Measurements from ENCODE around the gene CEP44. TPM values are rescaled to one million over a fixed set of nuclear protein-coding genes. Genes with fewer than 3 reads are reported as not detected.
"Not testable (repeated sequence)": the region's sequence is repeated elsewhere in the genome, so short reads cannot be mapped to it uniquely, and the experiment has no call there.

CEP44 gene
- total RNA-seq, 4 donors from 2014 or later: 5.9 to 43.4 (median 22.2) TPM

DNA sequence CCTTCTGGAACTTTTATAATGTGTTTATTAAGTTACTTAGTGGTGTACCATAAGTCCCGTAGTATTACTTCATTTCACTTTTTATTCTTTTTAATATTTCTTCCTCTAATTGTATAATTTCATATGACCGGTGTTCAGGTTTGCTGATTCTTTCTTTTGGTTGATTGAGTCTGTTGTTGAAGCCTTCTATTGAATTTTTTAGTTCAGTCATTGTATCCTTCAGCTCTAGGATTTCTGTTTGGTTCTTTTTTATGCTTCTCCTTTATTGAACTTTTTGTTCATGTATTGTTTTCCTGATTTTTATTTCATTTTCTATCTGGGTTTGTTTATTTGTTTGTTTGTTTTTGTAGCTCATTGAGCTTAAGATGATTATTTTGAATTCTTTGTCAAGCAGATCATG lies 8.8 kb downstream of the CEP44 start:
- Histone ChIP-seq H3K27me3 (no peaks in the 10 kb centered on the region), H3K27ac (no peak overlapping the region), H3K9me3 (peaks cover 7 to 19% of the 10 kb centered on the region in 2 donors), H3K4me1 (no peaks in the 10 kb centered on the region), H3K4me3 (no peak overlapping the region), H3K36me3 (no peaks in the 10 kb centered on the region)
- no peak for TF ChIP-seq POLR2A (IDR thresholded peaks at IDR 0.05)
- TF ChIP-seq, protein P1, sequence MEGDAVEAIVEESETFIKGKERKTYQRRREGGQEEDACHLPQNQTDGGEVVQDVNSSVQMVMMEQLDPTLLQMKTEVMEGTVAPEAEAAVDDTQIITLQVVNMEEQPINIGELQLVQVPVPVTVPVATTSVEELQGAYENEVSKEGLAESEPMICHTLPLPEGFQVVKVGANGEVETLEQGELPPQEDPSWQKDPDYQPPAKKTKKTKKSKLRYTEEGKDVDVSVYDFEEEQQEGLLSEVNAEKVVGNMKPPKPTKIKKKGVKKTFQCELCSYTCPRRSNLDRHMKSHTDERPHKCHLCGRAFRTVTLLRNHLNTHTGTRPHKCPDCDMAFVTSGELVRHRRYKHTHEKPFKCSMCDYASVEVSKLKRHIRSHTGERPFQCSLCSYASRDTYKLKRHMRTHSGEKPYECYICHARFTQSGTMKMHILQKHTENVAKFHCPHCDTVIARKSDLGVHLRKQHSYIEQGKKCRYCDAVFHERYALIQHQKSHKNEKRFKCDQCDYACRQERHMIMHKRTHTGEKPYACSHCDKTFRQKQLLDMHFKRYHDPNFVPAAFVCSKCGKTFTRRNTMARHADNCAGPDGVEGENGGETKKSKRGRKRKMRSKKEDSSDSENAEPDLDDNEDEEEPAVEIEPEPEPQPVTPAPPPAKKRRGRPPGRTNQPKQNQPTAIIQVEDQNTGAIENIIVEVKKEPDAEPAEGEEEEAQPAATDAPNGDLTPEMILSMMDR (IDR thresholded peaks at IDR 0.05): no peak
- intact Hi-C loops (cut with DNase I; ENCODE audit: low total_unique reads): no loop called here
- DNase-seq: no peak

DNA sequence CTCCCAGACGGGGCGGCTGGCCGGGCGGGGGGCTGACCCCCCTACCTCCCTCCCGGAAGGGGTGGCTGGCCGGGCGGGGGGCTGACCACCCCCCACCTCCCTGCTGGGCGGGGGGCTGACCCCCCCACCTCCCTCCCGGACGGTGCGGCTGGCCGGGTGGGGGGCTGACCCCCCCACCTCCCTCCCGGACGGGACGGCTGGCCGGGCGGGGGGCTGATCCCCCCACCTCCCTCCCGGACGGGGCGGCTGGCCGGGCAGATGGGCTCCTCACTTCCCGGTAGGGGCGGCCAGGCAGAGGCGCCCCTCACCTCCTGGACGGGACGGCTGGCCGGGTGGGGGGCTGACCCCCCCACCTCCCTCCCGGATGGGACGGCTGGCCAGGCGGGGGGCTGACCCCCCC lies 10.9 kb downstream of the CEP44 start:
- H3K27ac ChIP-seq; intact Hi-C loops (cut with DNase I; ENCODE audit: low total_unique reads); H3K4me1 ChIP-seq; H3K27me3 ChIP-seq; H3K36me3 ChIP-seq; H3K4me3 ChIP-seq; DNase-seq: not testable (repeated sequence)
- H3K9me3 ChIP-seq: peaks cover 7 to 19% of the 10 kb centered on the region in 2 donors

DNA sequence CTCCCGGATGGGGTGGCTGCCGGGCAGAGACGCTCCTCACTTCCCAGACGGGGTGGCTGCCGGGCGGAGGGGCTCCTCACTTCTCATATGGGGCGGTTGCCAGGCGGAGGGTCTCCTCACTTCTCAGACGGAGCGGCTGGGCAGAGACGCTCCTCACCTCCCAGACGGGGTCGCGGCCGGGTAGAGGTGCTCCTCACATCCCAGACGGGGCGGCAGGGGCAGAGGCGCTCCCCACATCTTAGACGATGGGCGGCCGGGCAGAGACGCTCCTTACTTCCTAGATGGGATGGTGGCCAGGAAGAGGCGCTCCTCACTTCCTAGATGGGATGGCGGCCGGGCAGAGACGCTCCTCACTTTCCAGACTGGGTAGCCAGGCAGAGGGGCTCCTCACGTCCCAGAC lies 11.4 kb downstream of the CEP44 start:
- DNase-seq; H3K27me3 ChIP-seq; H3K4me3 ChIP-seq; intact Hi-C loops (cut with DNase I; ENCODE audit: low total_unique reads); H3K36me3 ChIP-seq; H3K4me1 ChIP-seq; H3K27ac ChIP-seq: not testable (repeated sequence)
- H3K9me3 ChIP-seq: peaks cover 7 to 19% of the 10 kb centered on the region in 2 donors

DNA sequence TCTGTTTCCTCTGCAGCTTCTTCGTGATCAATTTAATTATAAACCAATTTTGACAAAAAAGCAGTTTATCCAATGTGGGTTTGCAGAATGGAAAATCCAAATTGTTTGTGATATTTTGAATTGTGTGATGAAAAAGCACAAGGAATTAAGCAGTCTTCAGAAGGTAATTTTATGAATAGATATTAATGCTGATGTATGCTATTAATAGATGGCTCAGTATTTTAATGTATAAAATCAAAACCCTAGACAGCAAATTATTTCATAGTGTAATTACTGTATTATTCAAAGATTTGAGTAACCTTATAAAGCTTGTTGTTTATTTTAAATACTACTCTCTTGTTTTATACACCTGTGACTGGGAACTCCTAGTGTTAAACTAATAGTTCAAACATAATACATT lies 20.0 kb downstream of the CEP44 start:
- no peaks in the 10 kb centered on the region for H3K9me3 ChIP-seq
- H3K27me3 ChIP-seq: no peaks in the 10 kb centered on the region
- no peaks in the 10 kb centered on the region for H3K36me3 ChIP-seq
- intact Hi-C loops (cut with DNase I; ENCODE audit: low total_unique reads): no loop called here
- no peak overlapping the region for H3K27ac ChIP-seq
- DNase-seq: no peak
- no peak for TF ChIP-seq POLR2A (IDR thresholded peaks at IDR 0.05)
- TF ChIP-seq, protein P1 (IDR thresholded peaks at IDR 0.05): no peak
- no peaks in the 10 kb centered on the region for H3K4me1 ChIP-seq
- H3K4me3 ChIP-seq: no peak overlapping the region

DNA sequence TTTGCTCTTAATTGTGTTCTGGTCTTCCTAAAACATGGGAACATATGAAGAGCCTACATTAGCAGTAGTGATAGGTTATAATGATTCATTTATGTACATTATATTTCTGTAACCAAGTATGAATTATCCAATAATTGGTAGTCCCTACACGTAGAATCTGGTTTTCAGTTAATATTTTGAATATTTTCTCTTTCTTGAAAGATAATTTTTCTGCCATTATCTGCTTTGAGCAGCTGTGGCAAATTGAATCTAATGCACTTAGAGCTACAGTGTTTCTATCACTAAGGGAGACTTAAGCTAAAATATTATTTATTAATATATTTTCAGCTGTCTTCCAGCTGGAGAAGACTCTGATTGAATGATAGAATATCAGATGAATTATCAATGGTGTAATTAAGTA lies 21.0 kb downstream of the CEP44 start:
- no peaks in the 10 kb centered on the region for H3K4me1 ChIP-seq
- no peaks in the 10 kb centered on the region for H3K36me3 ChIP-seq
- H3K27me3 ChIP-seq: no peaks in the 10 kb centered on the region
- H3K9me3 ChIP-seq: no peaks in the 10 kb centered on the region
- H3K27ac ChIP-seq: no peak overlapping the region
- no peak overlapping the region for H3K4me3 ChIP-seq
- intact Hi-C loops (cut with DNase I; ENCODE audit: low total_unique reads): no loop called here
- no peak for DNase-seq
- no peak for TF ChIP-seq POLR2A (IDR thresholded peaks at IDR 0.05)
- TF ChIP-seq, protein P1 (IDR thresholded peaks at IDR 0.05): no peak

DNA sequence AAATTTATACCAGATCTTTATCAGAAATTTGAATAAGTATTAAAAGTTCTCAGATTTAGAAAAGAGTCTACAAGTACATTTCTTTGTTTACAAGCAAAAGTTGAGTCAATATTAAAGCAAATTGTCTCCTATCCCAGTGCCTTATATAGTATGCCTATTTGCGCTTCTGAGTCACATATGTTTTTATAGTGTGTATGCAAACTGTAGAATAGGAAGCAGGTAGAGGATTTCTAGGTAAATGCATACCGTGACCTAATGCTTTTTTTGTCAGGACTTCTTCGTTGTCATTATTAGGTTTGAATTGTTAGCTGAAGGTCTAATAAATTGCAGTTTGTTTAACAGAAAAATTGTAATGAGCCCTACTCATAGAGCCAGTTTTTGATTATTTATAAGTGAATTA lies 22.2 kb downstream of the CEP44 start:
- intact Hi-C loops (cut with DNase I; ENCODE audit: low total_unique reads): no loop called here
- Histone ChIP-seq H3K4me3 (no peak overlapping the region), H3K27me3 (no peaks in the 10 kb centered on the region), H3K27ac (no peak overlapping the region), H3K4me1 (no peaks in the 10 kb centered on the region), H3K36me3 (no peaks in the 10 kb centered on the region), H3K9me3 (no peaks in the 10 kb centered on the region)
- TF ChIP-seq, protein P1 (IDR thresholded peaks at IDR 0.05): no peak
- TF ChIP-seq POLR2A (IDR thresholded peaks at IDR 0.05): no peak
- no peak for DNase-seq

Data from uterus (tissue), 4 donors.